GM19023 (cell line): ENCODE measurements around the gene SPNS1.
"Not testable (repeated sequence)": the region's sequence is repeated elsewhere in the genome, so short reads cannot be mapped to it uniquely, and the experiment has no call there.

Source experiments
- ATAC-seq: cut with Tn5 transposase; IDR thresholded peaks from one replicate; pipeline ENCODE4 v1.9.1; 2021; ENCODE audit warnings: mild to moderate bottlenecking, moderate library complexity; ENCODE audit not compliant: unreplicated experiment

The SPNS1 gene

DNA sequence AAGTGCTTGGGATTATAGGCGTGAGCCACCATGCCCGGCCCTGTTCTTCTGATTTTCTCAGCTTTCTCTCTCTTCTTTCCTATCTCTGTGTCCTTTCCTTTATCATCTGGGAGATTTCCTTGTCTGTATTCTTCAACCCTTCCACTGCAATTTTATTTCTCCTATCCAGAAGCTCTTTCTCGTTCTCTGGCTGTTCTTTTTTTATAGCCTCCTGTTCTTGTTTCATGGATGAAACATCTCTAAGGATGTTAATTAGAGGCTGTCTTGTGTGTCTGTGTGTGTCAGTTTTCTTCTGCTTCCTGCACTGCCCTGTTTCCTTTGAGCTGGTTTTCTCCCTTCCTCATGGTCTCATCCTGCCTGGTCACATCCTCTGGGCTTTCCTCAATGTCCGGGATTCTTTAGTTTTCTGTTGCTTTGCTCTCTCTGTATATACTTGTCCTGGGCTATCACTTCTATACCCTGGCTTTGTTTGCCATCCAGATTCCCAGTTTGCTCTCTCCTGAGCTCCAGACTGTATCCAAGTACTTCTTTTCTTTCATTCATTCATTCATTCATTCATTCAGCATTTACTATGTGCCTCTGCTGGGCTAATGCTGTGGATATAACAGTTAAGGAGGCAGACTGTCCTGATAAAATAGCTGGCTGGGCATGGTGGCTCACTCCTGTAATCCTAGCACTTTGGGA, 12.7 kb downstream of the SPNS1 start:
- no peak for ATAC-seq

DNA sequence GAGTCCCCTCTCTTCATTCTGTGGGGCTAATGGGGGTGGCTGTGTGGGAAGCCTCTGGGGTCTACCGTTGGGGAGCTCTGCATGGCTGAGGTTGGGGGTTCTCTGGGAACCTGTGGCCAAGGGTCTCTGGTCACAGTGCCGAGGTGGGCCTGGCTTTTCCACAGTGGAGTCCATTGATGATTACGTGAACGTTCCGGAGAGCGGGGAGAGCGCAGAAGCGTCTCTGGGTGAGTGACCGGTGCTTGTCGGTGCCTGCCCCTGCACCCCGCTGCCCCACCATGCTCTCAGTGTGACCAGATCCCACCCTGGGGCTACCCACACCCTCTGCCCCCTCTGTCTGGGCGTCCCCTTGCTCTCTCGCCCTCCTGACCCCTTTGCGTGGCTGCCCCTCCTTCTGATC, 14.8 kb downstream of the SPNS1 start:
- ATAC-seq = no peak

DNA sequence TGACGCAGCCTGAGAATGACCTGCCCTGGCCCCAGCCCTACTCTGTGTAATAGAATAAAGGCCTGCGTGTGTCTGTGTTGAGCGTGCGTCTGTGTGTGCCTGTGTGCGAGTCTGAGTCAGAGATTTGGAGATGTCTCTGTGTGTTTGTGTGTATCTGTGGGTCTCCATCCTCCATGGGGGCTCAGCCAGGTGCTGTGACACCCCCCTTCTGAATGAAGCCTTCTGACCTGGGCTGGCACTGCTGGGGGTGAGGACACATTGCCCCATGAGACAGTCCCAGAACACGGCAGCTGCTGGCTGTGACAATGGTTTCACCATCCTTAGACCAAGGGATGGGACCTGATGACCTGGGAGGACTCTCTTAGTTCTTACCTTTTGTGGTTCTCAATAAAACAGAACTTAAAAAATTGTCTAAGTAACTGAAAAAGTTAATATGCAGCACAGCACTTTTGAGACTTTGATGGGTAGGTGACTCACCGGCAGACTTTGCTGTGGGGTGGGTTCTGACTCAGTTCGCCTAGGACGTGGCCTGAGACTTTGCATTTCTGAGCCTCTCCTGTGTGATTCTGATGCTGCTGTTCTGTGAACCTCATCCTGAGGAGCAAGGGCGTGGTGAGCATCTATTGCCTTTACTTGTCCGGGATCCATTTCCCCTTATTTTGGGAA, 15.9 kb downstream of the SPNS1 start:
- no peak for ATAC-seq

DNA sequence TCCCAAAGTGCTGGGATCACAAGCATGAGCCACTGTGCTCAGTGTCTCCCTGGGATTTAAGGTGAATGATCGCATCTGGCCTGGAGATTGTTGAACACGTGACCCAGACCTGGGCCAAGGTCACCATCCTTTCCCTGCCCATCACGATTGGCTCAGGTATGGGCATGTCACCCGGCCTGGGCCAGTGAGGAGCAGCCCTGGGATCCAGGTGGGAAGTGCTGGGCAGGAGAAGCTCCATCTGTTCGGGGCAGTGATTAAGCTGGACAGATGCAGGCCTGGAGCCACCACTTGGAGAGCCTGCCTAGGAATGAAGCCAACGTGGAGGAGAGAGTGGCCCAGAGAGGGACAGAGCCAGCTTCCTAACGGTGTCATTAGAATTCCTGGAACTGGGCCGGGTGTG, 17.1 kb downstream of the SPNS1 start:
- no peak for ATAC-seq

DNA sequence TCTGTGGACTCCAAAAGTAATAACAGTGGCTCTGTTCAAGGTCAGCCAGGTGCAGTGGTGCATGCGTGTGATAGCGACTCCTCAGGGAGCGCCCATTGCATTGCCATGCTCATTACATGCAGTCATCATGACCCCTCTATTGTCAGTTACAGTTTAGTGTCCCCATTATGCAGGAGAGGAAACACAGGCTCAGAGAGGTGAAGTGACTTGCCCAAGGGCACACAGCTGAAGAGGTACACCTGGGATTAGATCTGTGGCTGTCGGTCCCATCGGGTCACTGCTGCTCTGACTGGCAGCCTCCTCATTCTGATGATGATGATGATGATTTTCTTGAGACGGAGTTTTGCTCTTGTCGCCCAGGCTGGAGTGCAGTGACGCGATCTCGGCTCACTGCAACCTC, 17.9 kb downstream of the SPNS1 start:
- ATAC-seq = no peak

DNA sequence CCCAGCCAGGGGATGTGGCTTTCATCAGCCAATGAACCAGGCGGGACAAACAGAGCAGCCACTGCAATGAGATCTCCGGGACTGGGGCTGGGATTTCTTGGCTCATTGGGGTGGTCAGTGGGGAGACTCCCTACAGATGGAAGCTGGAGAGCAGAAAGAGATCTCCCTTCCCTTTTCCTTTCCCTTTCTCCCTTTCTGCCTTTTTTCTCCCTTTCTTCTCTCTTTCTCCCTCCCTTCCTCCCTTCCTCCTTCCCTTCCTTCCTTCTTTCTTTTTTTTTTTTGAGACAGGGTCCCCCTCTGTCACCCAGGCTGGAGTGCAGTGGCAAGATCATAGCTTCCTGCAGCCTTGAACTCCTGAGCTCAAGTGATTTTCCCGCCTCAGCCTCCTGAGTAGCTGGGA, 24.3 kb downstream of the SPNS1 start:
- ATAC-seq = no peak

DNA sequence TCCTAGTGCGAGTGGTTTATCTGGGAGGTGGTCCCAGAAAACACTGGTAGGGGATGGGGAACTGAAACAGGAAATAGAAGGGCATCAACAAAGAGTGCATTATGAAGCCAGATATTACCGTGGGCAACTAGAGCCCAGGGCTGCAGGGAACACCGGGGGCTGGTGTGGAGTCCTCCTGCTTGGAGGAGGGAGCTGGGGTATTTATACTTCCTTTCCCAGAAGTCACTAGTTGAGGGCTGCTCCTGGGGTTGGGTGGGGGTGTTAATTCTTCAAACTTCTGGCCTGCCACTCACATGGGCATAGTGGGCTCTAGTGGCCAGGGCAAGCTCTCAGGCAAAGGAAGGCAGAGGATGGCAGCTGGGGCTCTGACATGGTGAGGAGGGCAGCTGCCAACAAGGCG, 25.0 kb downstream of the SPNS1 start:
- ATAC-seq = no peak

DNA sequence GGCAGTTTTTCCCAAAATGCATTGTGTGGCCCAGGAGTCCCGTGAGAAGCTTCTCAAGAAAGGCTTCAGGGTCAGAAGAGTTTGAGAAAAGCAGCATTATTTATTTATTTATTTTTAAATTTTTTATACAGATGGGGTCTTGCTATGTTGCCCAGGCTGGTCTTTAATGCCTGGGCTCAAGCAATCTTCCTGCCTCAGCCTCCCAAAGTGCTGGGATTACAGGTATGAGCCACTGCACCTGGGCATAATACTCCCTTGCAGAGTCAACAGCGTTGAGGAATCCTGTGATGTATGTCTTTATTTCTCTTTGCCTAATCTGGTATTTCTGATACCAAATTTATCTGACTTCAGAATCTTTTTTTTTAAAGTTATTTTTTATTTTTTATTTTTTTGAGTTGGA, 25.4 kb downstream of the SPNS1 start:
- no peak for ATAC-seq

DNA sequence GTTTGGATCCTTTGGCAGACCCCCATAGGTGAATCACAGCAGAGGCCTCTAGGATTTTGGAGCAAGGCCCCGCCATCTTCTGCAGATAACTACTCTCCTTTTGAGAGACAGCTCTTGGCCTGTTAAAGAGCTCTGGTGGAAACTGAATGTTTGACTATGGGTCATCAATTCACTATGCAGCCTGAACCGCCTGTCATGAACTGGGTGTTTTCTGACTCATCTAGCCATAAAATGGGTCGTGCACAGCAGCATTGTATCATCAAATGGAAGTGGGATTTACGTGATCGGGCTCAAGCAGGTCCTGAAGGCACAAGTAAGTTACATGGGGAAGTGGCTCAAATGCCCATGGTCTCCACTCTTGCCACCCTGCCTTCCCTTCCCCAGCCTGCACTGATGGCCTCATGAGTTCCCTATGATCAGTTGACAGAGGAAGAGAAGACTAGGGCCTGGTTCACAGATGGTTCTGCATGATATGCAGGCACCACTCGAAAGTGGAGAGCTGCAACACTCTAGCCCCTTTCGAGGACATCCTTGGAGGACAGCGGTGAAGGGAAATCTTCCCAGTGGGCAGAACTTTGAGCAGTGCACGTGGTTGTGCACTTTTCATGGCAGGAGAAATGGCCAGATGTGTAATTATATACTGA, 30.0 kb downstream of the SPNS1 start:
- not testable (repeated sequence) for ATAC-seq

DNA sequence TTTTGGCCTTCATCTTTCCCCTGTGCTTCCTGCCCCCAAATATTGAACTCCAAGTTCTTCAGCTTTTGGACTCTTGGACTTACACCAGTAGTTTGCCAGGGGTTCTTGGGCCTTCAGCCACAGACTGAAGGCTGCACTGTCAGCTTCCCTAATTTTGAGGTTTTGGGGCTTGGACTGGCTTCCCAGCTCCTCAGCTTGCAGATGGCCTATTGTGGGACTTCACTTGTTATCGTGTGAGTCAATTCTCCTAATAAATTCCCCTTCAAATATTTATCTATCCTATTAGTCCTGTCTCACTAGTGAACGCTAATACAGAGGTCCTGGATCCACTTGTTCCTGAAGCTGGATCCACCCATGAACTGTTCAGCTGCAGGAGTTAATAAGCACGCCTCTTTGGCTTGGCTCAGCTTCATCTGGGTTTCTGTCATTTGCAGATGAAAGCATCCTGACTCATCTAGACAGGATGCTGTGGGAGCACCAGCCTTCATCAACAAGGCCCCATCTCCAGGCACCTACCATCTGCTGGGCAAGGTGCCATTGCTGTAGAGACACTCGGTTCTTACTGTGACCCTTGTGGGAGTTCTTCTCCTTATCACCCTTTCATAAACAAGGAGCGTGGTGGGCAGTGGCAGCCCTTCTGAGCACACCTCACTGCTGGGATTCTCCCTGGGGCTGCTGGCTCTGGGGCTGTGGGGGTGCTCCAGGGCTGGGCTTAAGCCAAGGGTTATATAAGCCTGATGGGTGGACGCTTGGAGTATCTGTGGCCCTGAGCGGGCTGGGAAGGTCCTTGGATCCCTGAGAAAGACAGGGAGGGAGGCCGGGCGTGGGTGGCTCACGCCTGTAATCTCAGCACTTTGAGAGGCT, 33.4 kb downstream of the SPNS1 start:
- ATAC-seq = no peak

DNA sequence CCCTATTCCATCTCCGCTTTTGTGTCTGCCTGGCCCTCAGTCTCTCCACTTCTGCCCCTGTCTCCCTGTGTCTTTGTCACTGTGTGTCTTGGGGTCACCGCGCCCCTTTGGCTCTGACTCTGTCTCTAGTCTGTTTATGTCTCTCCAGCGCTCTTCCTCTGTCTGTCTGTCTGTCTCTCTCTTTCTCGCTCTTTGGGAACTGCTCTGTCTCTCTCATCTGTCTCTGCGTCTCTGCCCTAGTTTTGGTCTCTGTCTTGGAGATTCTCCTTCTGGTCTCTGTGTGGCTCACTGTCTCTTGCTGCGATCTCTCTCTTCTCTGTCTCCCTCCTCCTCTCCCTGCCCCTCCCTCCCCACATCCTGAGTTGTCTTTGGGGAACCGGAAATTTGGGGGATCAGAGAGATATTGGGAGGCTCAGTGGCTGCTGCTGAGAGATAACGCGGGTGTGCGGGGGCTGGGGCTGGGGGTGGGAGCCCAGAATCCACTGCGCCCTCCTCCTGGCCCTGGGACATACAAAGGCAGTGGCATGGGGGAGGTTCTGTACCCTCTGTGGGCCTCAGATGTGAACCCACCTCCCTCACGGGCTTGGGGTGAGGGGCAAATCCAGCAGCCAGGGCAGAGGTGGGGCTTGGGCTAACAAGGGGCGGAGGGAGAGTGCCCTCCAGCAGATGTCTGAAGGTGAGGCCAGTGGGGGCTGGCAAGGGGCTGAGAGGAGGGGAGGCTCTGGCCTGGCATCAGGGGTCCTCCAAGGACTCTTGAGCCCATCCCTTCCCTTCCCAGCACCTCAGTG, 34.7 kb downstream of the SPNS1 start:
- no peak for ATAC-seq

DNA sequence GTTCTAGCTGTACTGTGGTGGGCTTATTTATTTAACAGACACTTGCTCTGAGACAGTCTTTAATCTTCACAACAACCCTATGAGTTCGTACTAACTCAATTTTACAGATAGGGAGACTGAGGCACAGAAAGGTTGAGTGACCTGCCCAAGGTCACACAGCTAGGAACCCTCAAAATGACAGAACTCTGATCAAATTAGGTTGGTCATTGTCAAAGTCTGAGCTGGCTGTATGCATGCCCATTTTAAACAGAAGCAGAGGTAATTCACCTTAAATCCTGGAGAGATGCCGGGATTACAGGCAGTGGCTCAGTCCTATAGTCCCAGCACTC, 35.2 kb downstream of the SPNS1 start:
- ATAC-seq = no peak

DNA sequence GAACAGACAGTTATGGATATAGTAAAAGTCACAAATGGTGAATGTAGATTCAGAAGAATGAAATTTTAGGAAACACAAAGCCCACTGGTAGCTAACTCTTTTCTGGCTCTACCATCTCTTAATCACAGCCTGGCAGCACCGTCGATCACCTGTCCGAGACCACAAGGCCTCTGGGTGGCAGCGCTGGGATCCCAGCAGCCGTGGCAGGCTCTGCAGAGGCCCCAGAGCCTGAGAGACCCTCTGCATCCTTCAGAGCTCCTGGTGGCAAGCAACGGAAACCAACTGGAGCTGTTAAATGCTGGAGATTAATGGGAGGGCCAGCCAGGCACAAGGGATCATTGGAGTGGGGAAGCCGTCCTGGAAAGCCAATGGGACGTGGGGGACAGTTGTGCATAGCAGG, 36.5 kb downstream of the SPNS1 start:
- no peak for ATAC-seq

DNA sequence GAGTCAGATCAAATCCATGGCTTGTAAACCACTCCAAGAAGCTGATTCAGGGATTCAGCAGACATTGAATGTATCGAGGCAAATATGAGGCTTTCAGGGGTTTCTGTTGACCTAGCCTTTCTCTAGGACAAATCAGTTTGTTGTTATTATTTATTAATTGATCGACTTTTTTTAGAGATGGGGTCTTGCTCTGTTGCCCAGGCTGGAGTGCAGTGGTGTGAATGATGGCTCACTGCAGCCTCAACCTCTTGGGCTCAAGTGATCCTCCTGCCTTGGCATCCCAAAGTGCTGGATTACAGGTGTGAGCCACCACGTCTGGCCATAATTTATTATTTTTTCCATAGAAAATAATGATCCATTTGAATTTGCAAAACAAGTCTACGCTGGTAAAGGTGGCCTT, 37.3 kb downstream of the SPNS1 start:
- ATAC-seq = no peak

DNA sequence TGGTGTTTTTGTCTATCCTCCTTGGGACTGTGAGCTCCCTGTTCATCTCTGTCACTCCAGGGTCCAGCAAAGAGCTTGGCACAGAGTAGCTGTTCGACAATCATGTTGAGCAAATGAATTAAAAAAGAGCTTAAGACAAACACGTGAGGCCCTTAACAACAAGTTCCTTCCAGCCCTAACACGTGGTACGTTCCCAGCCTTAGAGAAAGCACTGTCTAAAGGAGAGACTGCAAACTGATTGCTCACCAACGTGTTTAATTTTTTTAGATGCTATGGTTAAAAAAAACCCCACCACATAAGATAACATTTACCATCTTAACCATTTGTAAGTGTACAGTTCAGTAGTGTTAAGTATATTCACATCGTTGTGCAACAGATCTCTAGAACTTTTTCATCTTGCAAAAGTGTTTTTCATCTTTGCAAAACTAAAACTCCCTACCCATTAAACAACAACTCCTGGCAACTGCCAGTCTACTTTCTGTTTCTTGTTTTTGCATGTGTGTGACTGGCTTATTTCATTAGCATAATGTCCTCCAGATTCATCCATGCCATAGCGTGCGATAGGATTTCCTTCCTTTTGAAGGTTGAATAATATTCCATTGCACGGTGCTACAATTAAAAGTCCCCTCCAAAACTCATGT, 38.5 kb downstream of the SPNS1 start:
- ATAC-seq = no peak

DNA sequence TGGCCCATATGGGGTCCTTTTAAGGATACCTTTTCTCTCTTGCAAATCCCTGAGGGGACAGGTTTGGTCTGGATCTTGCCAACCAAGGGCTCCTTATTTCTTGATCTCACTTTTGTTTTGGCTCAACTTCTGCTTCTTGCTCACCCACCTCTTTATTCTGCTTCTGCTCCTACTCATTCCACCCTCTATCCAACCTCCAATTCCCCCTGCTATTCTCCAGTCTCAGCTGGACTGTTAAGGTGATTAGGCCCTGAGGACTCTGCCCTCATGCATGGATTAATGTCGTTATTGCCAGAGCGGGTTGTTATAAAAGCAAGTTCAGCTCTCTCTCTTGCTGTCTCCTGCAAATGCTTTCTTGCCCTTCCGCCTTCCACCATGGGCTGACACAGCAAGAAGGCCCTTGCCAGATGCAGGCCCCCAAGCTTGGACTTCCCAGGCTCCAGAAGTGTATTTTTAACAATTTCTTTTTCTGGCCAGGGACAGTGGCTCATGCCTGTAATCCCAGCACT, 40.0 kb downstream of the SPNS1 start:
- ATAC-seq = no peak

DNA sequence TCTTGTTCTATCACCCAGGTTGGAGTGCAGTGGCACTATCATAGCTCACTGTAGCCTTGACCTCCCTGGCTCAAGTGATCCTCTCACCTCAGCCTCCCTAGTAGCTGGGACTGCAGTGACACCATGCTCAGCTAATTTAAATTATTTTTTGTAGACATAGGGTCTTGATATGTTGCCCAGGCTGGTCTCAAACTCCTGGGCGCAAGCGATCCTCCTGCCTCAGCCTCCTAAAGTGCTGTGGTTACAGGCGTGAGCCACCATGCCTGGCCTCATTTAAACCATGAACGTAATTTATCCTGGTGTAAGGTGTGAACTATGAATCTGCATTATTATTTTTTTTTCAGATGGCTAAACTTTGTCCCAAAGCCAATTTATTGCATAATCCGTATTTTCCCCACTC, 47.6 kb downstream of the SPNS1 start:
- ATAC-seq = no peak

DNA sequence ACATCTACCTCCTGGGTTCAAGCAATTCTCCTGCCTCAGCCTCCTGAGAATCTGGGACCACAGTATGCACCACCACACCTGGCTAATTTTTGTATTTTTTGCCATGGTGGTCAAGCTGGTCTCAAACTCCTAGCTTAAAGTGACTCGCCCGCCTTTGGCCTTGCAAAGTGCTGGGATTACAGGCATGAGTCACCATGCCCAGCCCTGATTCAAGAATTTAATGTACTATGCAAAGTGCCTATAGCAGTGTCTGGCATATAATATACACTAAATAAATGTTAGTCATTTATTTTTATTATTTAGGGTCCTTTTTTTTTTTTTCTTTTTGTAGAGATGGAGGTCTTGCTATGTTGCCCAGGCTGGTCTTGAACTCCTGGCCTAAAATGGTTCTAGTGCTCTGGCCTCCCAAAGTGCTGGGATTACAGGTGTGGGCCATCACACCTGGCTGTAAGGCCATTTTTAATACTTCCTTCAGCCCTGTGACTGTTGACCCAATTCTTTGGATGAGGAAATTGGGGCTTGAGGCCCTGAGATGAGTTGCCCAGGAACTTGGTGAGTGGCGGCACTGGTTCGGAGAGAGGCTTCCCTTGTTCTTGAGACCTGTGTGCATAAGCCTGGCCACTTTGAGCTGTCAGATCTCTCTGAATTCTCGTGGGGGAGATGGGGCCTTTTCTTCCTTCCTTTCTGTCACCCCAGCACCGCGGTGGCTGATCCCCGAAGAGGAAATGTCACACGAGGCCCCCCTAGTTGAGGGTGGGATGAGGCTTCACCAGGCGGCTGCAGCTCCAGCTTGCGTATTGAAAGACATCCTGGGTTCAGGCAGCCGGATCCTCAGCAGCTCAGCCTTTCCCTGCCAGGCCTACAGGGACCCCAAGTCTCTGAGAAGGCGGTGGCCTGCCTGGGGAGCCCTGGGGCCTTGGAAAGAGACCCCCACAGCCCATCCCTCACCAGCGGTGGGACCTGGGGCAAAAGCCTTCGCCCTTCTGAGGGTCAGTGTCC, 49.0 kb downstream of the SPNS1 start:
- ATAC-seq = no peak

DNA sequence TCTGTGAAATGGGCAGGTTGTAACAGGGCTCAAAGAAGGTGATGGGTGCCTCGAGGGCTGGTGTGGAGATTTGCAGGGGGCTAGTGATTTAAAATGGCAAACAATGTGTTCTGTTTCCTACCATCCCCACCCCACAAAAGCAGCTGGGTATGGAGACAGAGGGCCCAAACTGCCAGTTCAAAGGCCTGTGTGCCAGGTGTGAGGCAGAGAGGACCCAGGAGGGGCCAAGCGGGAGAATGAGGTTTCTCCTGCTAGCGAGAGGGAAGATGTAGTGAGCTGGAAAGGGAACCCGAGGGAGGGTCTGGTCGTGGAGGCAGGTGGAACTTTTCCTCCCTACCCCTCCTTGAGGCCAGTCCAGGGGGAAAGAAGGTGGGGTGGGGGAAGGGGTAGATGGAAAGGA, 49.7 kb downstream of the SPNS1 start:
- ATAC-seq = no peak
